BJ (cell line): ENCODE measurements around the gene IL36RN. TPM values are rescaled to one million over a fixed set of nuclear protein-coding genes. Genes with fewer than 3 reads are reported as not detected.

Source experiments
- CTCF ChIA-PET: fragments of 350-600 bp; formaldehyde crosslinking; extraction: SDS; loops from one replicate; lab custom pipeline; 2021; ENCODE audit warnings: antibody characterized with exemption, inconsistent platforms; lab: Yijun Ruan, JAX
- POLR2A ChIA-PET: fragments of 300-600 bp; sonication (Branson Sonifier 250); formaldehyde crosslinking; extraction: SDS; loops from one replicate; lab custom pipeline; 2021; ENCODE audit warnings: antibody characterized with exemption; lab: Charles Lee
- DNase-seq: peaks from one replicate; pipeline ENCODE4 v3.0.0-alpha.2; 2011; ENCODE audit warnings: low read depth
- H3K27me3 ChIP-seq: 2 replicates; pipeline ENCODE4 v1.6.0; 2011; ENCODE audit warnings: low read length; ENCODE audit not compliant: control insufficient read depth, insufficient read depth
- H3K36me3 ChIP-seq: 2 replicates; pipeline ENCODE4 v1.5.1; 2011; ENCODE audit warnings: low read length; ENCODE audit not compliant: control insufficient read depth, insufficient read depth
- H3K4me3 ChIP-seq: 2 replicates; pipeline ENCODE4 v1.5.1; 2011; ENCODE audit warnings: low read depth, mild to moderate bottlenecking, control low read depth, low read length
- CTCF ChIP-seq: IDR thresholded peaks from 2 replicates; pipeline ENCODE4 v1.5.1; 2011; ENCODE audit warnings: low read depth, mild to moderate bottlenecking, control low read depth, inconsistent platforms, low read length, moderate library complexity; ENCODE audit not compliant: insufficient read depth
- polyA plus RNA-seq: library from polyadenylated mRNA; depleted of rRNA; stranded (reverse); fragments of >200 nt; gene quantifications from 2 replicates; pipeline ENCODE4 v1.2.3, GENCODE V29; 2011

The IL36RN gene
- polyA plus RNA-seq, 1 experiment = not detected

GRCh38 chr2:113103277-113103676 is 44.3 kb downstream of the IL36RN start:
- DNase-seq = no peak
- POLR2A ChIA-PET = no interaction called here
- no peaks in the 10 kb centered on the region for H3K36me3 ChIP-seq
- no peak for TF ChIP-seq CTCF
- peaks cover 1% of the 10 kb centered on the region; the same call in 1 of the 2 replicates for H3K27me3 ChIP-seq
- CTCF ChIA-PET = no interaction called here
- H3K4me3 ChIP-seq = no peak overlapping the region

- H3K36me3 ChIP-seq = no peaks in the 10 kb centered on the region
- no peak for TF ChIP-seq CTCF
- no peak overlapping the region for H3K4me3 ChIP-seq
- POLR2A ChIA-PET = no interaction called here
- peaks cover 1% of the 10 kb centered on the region; the same call in 1 of the 2 replicates for H3K27me3 ChIP-seq
- CTCF ChIA-PET = interaction anchor here (1.2 kb wide), 3 partner anchors 10 to 94 kb away, joined by 3 read pairs; no protein-coding TSS in a partner anchor
- no peak for DNase-seq
Observed at GRCh38 chr2:113104054-113104611, 45.1 kb downstream of the IL36RN start.

- Histone ChIP-seq H3K4me3 (no peak overlapping the region), H3K27me3 (peaks cover 3% of the 10 kb centered on the region), H3K36me3 (no peaks in the 10 kb centered on the region)
- DNase-seq = no peak
- no peak for TF ChIP-seq CTCF
- CTCF ChIA-PET = interaction anchor here (0.7 to 1.2 kb wide), 3 partner anchors 9 to 25 kb away, joined by 3 read pairs; no protein-coding TSS in a partner anchor
- POLR2A ChIA-PET = no interaction called here
Observed at GRCh38 chr2:113105047-113105785, 46.2 kb downstream of the IL36RN start.

GRCh38 chr2:113111121-113111520 is 52.1 kb downstream of the IL36RN start:
- TF ChIP-seq CTCF = no peak
- H3K27me3 ChIP-seq = peaks cover 3% of the 10 kb centered on the region; the same call in 1 of the 2 replicates
- ChIA-PET CTCF (interaction anchor here (1.0 kb wide), 1 partner anchor 10 kb away, joined by 3 read pairs; no protein-coding TSS in a partner anchor), POLR2A (no interaction called here)
- H3K36me3 ChIP-seq = no peaks in the 10 kb centered on the region
- no peak for DNase-seq
- H3K4me3 ChIP-seq = no peak overlapping the region

GRCh38 chr2:113111823-113112287 is 52.9 kb downstream of the IL36RN start:
- H3K4me3 ChIP-seq = no peak overlapping the region
- no peak for TF ChIP-seq CTCF
- H3K36me3 ChIP-seq = no peaks in the 10 kb centered on the region
- no peak for DNase-seq
- POLR2A ChIA-PET = no interaction called here
- H3K27me3 ChIP-seq = peaks cover 3% of the 10 kb centered on the region; the same call in 1 of the 2 replicates
- CTCF ChIA-PET = no interaction called here
